GM23338 (cell line): ENCODE data around the gene C2CD4B.

ENCODE experiments used
- CREB1 ChIP-seq: fragments of 250-450 bp; sonication (Bioruptor Pico); IDR thresholded peaks from 2 replicates; pipeline ENCODE4 v1.5.0; 2020; ENCODE audit warnings: low read depth, mild to moderate bottlenecking, moderate library complexity
- CTCF ChIP-seq, 2 experiments: fragments of 200-600 bp in 1 of 2; sonication (generic) in 1 of 2; conservative IDR thresholded peaks; 2 replicates each; pipeline versions ENCODE4 v1.5.1 to v1.6.1; 2016 to 2017; ENCODE audit warnings: antibody characterized with exemption in 2 of 2, low read depth in 2 of 2, mild to moderate bottlenecking in 2 of 2, moderate library complexity in 1 of 2
- EZH2 ChIP-seq: fragments of 200-600 bp; sonication (generic); IDR thresholded peaks from one replicate; pipeline ENCODE4 v1.8.0; 2017; ENCODE audit warnings: antibody characterized with exemption, mild to moderate bottlenecking, low read depth; ENCODE audit not compliant: unreplicated experiment
- EZH2phosphoT487 ChIP-seq: fragments of 200-600 bp; sonication (generic); IDR thresholded peaks from one replicate; pipeline ENCODE4 v1.8.1; 2018; ENCODE audit warnings: antibody characterized with exemption; ENCODE audit not compliant: unreplicated experiment
- JUNB ChIP-seq: IDR thresholded peaks from one replicate; pipeline ENCODE4 v1.6.1; 2016; ENCODE audit warnings: antibody characterized with exemption; ENCODE audit not compliant: unreplicated experiment
- POLR2AphosphoS5 ChIP-seq: IDR thresholded peaks from 2 replicates; pipeline ENCODE4 v1.6.1; 2016; ENCODE audit warnings: antibody characterized with exemption, low read depth
- STAT1 ChIP-seq: IDR thresholded peaks from one replicate; pipeline ENCODE4 v1.6.1; 2016; ENCODE audit warnings: antibody characterized with exemption; ENCODE audit not compliant: unreplicated experiment
- TF ChIP-seq, protein P1 (sequence below): IDR thresholded peaks from 2 replicates; pipeline ENCODE4 v1.6.1; 2016; ENCODE audit warnings: antibody characterized with exemption

DNA sequence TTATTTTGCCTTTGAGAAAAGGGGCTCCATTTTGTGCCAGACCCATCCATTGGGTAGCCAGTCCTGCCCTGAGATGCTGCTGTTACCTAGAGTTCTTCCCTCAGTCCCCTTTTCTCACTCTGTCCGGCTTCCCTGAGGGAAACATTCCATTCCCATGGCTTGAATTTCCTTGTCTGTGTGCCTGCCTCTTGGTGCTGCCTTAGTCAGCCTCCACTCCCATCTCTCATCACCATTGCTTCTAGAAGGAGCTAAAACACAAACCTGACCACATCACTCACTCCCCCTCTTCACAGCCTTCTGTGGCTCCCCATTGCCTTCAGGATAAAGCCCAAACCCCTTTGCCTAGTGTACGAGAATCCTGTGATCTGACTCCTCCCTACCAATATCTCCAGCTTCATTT lies 25.2 kb upstream of the C2CD4B start:
- TF ChIP-seq CTCF (conservative IDR thresholded peaks at IDR 0.05; ENCODE audit: low read depth in 2 of 2) (no peak), JUNB (no peak), STAT1 (no peak), EZH2 (no peak), EZH2phosphoT487 (no peak), POLR2AphosphoS5 (no peak), CREB1 (no peak)
- TF ChIP-seq, protein P1, sequence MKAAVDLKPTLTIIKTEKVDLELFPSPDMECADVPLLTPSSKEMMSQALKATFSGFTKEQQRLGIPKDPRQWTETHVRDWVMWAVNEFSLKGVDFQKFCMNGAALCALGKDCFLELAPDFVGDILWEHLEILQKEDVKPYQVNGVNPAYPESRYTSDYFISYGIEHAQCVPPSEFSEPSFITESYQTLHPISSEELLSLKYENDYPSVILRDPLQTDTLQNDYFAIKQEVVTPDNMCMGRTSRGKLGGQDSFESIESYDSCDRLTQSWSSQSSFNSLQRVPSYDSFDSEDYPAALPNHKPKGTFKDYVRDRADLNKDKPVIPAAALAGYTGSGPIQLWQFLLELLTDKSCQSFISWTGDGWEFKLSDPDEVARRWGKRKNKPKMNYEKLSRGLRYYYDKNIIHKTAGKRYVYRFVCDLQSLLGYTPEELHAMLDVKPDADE: no peak
